Endothelial cell (in vitro differentiated cells): ENCODE data around the gene STAT1. TPM values are rescaled to one million over a fixed set of nuclear protein-coding genes. Genes with fewer than 3 reads are reported as not detected.

Experiments used
- DNase-seq: peaks from one replicate; pipeline ENCODE4 v3.0.0; 2021; ENCODE audit warnings: low spot score
- H3K27ac Mint-ChIP-seq: one replicate; pipeline ENCODE4 v1.8.0; 2021; ENCODE audit warnings: mixed read lengths, inconsistent platforms; ENCODE audit not compliant: unreplicated experiment
- H3K27me3 Mint-ChIP-seq: one replicate; pipeline ENCODE4 v1.8.0; 2021; ENCODE audit warnings: mild to moderate bottlenecking, moderate library complexity, mixed read lengths, inconsistent platforms; ENCODE audit not compliant: unreplicated experiment
- H3K36me3 Mint-ChIP-seq: one replicate; pipeline ENCODE4 v1.8.0; 2021; ENCODE audit warnings: mild to moderate bottlenecking, low read depth, mixed read lengths, inconsistent platforms; ENCODE audit not compliant: unreplicated experiment
- H3K4me1 Mint-ChIP-seq: one replicate; pipeline ENCODE4 v1.8.0; 2021; ENCODE audit warnings: mild to moderate bottlenecking, mixed read lengths, inconsistent platforms; ENCODE audit not compliant: unreplicated experiment
- H3K4me3 Mint-ChIP-seq: one replicate; pipeline ENCODE4 v1.8.0; 2021; ENCODE audit warnings: mild to moderate bottlenecking, mixed read lengths, inconsistent platforms; ENCODE audit not compliant: unreplicated experiment
- H3K9me3 Mint-ChIP-seq: one replicate; pipeline ENCODE4 v1.8.0; 2021; ENCODE audit warnings: mixed read lengths, inconsistent platforms; ENCODE audit not compliant: unreplicated experiment
- total RNA-seq: library from RNA; stranded (reverse); fragmentation: NEBNext Ultra II Directional; extraction: Animal tissue kit (Norgen Biotek cat#: 25700); gene quantifications from one replicate; pipeline ENCODE4 v1.2.1, GENCODE V29; 2021; ENCODE audit not compliant: unreplicated experiment
- TF ChIP-seq, protein P1 (sequence below): fragments of 200-600 bp; sonication (generic); IDR thresholded peaks from one replicate; pipeline ENCODE4 v1.5.0; 2021; ENCODE audit warnings: antibody characterized with exemption; ENCODE audit not compliant: unreplicated experiment

STAT1 gene
- total RNA-seq, 1 donor from 2014 or later, result 30.1 TPM

DNA sequence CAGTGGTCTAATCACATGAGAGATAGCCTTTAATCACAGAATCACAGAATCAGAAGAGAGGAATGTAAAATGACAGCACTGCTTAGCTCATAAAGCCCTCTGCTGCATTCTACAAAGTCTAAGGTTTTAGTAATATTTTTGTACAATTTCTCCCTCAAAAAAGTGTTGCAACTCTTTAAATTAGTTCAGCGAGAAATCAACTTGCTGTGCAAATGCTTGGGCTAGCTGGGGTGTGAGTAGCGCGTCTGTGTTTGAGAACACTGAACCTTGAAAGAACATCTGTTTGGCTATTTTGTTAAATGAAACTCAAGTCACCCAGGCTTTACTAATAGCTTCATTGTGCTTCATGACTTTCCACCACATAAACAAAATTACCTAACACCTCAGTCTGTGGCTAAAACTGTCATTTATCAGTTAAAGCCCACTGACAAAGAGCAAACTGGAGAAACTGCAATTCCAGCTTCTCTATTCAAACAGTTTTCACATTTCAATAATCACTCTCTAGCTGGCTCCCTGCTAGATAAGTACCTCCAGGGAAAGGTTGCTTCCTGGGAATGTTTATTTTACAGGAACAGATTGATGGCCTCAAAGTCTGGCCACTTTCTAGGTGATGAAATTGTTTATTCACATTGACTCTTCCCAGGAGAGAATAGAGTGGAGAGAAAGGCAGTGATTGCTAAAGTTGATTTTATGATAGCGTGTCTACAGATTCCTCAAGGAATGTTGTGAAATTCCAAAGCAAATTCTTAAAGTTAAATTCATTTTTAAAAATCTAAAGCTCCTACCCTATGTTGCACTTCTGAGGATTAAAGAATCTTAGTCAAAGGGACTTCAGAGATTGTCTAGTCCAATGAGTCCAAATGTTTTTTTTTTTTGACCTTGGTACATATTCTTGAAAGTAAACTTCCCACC lies 36.0 kb upstream of the STAT1 start:
- Mint-ChIP-seq H3K4me3 (no peak overlapping the region), H3K4me1 (peaks cover 26% of the 10 kb centered on the region), H3K27ac (peak overlapping the region; percentile 44), H3K27me3 (peaks cover 2% of the 10 kb centered on the region), H3K9me3 (no peaks in the 10 kb centered on the region), H3K36me3 (no peaks in the 10 kb centered on the region)
- no peak for DNase-seq
- TF ChIP-seq, protein P1, sequence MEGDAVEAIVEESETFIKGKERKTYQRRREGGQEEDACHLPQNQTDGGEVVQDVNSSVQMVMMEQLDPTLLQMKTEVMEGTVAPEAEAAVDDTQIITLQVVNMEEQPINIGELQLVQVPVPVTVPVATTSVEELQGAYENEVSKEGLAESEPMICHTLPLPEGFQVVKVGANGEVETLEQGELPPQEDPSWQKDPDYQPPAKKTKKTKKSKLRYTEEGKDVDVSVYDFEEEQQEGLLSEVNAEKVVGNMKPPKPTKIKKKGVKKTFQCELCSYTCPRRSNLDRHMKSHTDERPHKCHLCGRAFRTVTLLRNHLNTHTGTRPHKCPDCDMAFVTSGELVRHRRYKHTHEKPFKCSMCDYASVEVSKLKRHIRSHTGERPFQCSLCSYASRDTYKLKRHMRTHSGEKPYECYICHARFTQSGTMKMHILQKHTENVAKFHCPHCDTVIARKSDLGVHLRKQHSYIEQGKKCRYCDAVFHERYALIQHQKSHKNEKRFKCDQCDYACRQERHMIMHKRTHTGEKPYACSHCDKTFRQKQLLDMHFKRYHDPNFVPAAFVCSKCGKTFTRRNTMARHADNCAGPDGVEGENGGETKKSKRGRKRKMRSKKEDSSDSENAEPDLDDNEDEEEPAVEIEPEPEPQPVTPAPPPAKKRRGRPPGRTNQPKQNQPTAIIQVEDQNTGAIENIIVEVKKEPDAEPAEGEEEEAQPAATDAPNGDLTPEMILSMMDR, result no peak

DNA sequence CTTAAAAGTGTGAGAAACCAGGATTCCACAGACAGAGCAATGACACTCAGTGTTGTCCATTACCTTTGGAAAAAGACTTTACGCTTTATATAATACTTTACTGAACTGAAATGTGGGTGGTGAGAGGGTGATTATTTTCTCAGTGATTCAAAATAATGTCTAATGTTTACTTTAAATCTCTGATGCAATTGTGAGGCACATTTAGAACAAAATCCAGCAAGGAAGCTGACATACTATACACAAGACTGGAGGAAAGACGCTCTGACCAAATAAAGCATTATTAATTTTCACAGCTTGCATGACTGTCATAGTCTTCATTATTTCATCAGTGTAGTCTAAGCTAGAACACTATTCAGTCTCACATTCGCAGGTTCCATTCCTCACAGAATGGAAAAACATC lies 34.1 kb upstream of the STAT1 start:
- DNase-seq, result no peak
- H3K27ac Mint-ChIP-seq, result no peak overlapping the region
- H3K4me1 Mint-ChIP-seq, result peaks cover 20% of the 10 kb centered on the region

DNA sequence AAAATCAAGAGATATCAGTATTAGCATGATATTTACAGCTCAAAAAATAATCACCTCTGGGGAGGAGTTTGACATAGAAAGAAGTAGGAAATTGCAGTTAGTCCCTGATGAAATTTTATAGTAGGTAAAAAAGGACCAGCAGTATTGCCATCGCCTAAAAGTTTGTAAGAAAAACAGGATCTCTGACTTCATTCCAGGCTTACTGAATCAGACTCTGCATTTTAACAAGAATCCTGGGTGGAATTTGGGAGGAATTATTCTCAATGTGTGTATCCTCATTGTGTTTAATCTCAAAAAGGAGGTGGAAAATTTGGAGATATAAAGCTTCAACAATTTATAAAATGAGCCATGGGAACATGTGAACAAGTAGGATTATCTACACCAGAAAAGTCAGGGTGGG lies 31.2 kb upstream of the STAT1 start:
- no peaks in the 10 kb centered on the region for H3K36me3 Mint-ChIP-seq
- DNase-seq, result no peak
- H3K9me3 Mint-ChIP-seq, result no peaks in the 10 kb centered on the region
- H3K4me1 Mint-ChIP-seq, result peaks cover 12% of the 10 kb centered on the region
- peaks cover 2% of the 10 kb centered on the region for H3K27me3 Mint-ChIP-seq
- no peak overlapping the region for H3K27ac Mint-ChIP-seq
- H3K4me3 Mint-ChIP-seq, result no peak overlapping the region
- TF ChIP-seq, protein P1, result no peak

More for the DNA sequence above, 34.1 kb upstream of the STAT1 start:
- Mint-ChIP-seq H3K27me3 (peaks cover 2% of the 10 kb centered on the region), H3K9me3 (no peaks in the 10 kb centered on the region), H3K4me3 (no peak overlapping the region), H3K36me3 (no peaks in the 10 kb centered on the region)
- TF ChIP-seq, protein P1, result no peak

DNA sequence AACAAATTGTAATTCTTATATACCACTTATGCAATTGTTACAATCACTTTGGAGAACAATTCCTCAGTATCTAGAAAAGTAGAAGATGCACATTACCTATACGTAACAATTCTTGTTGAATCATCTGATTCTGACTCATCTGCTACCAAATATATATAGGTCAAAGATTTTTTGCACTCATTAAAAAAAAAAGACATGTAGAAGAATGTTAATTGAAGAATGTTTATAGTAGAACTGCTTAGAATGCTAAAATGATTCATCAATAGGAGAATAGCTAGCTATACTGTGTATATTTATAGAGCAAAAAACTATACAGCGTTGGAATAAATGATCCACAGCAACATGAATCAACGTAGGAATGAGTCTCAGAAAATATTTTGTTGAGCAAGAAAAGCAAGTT lies 29.5 kb upstream of the STAT1 start:
- H3K9me3 Mint-ChIP-seq, result no peaks in the 10 kb centered on the region
- peaks cover 3% of the 10 kb centered on the region for H3K27me3 Mint-ChIP-seq
- no peak for DNase-seq
- H3K36me3 Mint-ChIP-seq, result no peaks in the 10 kb centered on the region
- H3K27ac Mint-ChIP-seq, result no peak overlapping the region
- TF ChIP-seq, protein P1, result no peak
- H3K4me1 Mint-ChIP-seq, result peaks cover 3% of the 10 kb centered on the region
- H3K4me3 Mint-ChIP-seq, result no peak overlapping the region

DNA sequence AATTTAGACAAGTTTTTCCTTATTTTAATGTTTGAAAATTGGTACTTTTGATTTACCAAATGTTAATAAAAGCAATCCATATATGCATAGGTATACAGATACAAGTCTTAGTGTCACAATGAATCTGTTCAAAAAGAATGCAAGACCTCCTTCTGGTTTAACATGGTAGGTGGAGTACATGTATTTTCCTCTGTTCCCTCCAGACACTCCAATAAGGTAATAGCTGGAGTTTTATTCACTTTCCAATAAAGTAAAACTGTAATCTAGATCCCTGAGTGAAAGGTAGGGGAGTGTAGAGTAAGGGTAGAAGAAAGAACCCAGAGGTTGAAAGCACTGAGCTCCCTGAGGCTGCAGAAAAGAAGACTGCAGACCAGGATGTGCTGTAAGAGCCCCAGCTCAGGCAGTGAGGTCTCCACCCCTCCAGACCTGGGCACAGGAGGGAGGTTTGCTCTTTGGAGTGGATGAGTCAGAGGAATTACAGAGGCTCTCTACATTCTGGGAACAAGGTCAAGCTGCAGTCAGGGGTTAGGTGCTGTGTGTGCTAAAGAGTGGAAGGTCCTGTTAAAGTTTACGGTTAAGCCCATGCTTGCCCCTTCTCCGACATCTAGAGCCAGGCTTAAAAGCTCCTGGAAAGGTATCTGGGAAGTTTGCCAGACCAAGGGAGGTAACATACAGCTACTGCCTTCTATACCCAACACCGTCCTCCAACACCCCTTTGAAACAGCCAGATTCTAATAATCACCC lies 27.6 kb upstream of the STAT1 start:
- H3K27ac Mint-ChIP-seq, result no peak overlapping the region
- peaks cover 3% of the 10 kb centered on the region for H3K4me1 Mint-ChIP-seq
- no peaks in the 10 kb centered on the region for H3K36me3 Mint-ChIP-seq
- peaks cover 3% of the 10 kb centered on the region for H3K27me3 Mint-ChIP-seq
- no peak overlapping the region for H3K4me3 Mint-ChIP-seq
- TF ChIP-seq, protein P1, result no peak
- H3K9me3 Mint-ChIP-seq, result no peaks in the 10 kb centered on the region
- DNase-seq, result no peak
